Gastroesophageal sphincter (tissue), 4 donors: ENCODE measurements around the gene TAF9B. TPM values are rescaled to one million over a fixed set of nuclear protein-coding genes. Genes with fewer than 3 reads are reported as not detected.

ENCODE experiments used
- ATAC-seq: fragments of 150-250 bp; one replicate; pipeline ENCODE4 v1.9.1; 2016; ENCODE audit warnings: mild to moderate bottlenecking, moderate library complexity
- H3K27ac ChIP-seq, 4 donors: fragments of 200-600 bp; sonication (generic) in 3 of 4; 1 replicate in 3 of 4; 2 replicates in 1 of 4; pipeline ENCODE4 v1.5.1; 2016 to 2019
- H3K27me3 ChIP-seq: fragments of 200-600 bp; sonication (generic); one replicate; pipeline ENCODE4 v1.5.1; 2019
- H3K36me3 ChIP-seq, 2 donors: fragments of 200-600 bp; sonication (generic); one replicate each; pipeline ENCODE4 v1.5.1; 2019; ENCODE audit warnings: control low read depth in 1 of 2
- H3K4me1 ChIP-seq, 3 donors: fragments of 200-600 bp; sonication (generic); 1 replicate in 2 of 3; 2 replicates in 1 of 3; pipeline ENCODE4 v1.5.1; 2016 to 2019; ENCODE audit warnings: control low read depth in 2 of 3
- H3K4me3 ChIP-seq, 2 donors: fragments of 200-600 bp; sonication (generic); one replicate each; pipeline ENCODE4 v1.5.1; 2019; ENCODE audit warnings: mild to moderate bottlenecking in 1 of 2, moderate library complexity in 1 of 2
- H3K9me3 ChIP-seq, 3 donors: fragments of 200-600 bp; sonication (generic); one replicate each; pipeline ENCODE4 v1.5.1; 2017 to 2019; ENCODE audit warnings: control low read depth in 2 of 3
- CTCF ChIP-seq, 4 experiments: fragments of 200-600 bp in 2 of 4; fragments of 450-650 bp in 2 of 4; sonication (generic) in 1 of 4; IDR thresholded peaks; one replicate each; pipeline ENCODE4 v1.5.1; 2017 to 2019; ENCODE audit warnings: antibody characterized with exemption in 4 of 4, mild to moderate bottlenecking in 2 of 4, moderate library complexity in 2 of 4
- EP300 ChIP-seq: sonication (generic); formaldehyde crosslinking; IDR thresholded peaks from one replicate; pipeline ENCODE4 v1.6.1; 2017; ENCODE audit warnings: antibody characterized with exemption, mild to moderate bottlenecking
- POLR2A ChIP-seq, 2 donors: fragments of 450-650 bp; IDR thresholded peaks; one replicate each; pipeline ENCODE4 v1.6.1; 2017; ENCODE audit warnings: antibody characterized with exemption in 2 of 2, mild to moderate bottlenecking in 2 of 2, moderate library complexity in 1 of 2
- POLR2AphosphoS5 ChIP-seq: sonication (generic); formaldehyde crosslinking; IDR thresholded peaks from one replicate; pipeline ENCODE4 v1.6.1; 2017; ENCODE audit warnings: antibody characterized with exemption
- WGBS, 2 donors: methylation state at CpG; one replicate each; pipeline ENCODE4 v1.1.5; 2018; ENCODE audit warnings: low coverage in 1 of 2; 5-methylcytosine and 5-hydroxymethylcytosine counted together
- total RNA-seq, 4 donors: library from RNA; depleted of rRNA; stranded (reverse); fragments of >200 nt; gene quantifications; one replicate each; pipeline ENCODE4 v1.1.0, GENCODE V29; 2016

Gene TAF9B
- total RNA-seq, 4 donors from 2014 or later: 47.3 to 101 (median 62.5) TPM

GRCh38 chrX:78119521-78120227, 19.8 kb downstream of the TAF9B start:
- H3K27me3 ChIP-seq: no peaks in the 10 kb centered on the region
- 60 to 63% methylated on average over 2 to 9 of the region's 9 CpGs for WGBS, 2 donors
- ATAC-seq: no peak
- TF ChIP-seq EP300 (no peak), POLR2A (IDR thresholded peaks at IDR 0.05) (no peak), CTCF (IDR thresholded peaks at IDR 0.05) (peak in 1 of 4 experiments; percentile 17)
- peaks cover 3 to 95% of the 10 kb centered on the region in 2 donors for H3K36me3 ChIP-seq
- H3K4me1 ChIP-seq: peaks cover 0 to 7% (median 0%) of the 10 kb centered on the region in 3 donors
- no peak overlapping the region for H3K27ac ChIP-seq
- no peak overlapping the region for H3K4me3 ChIP-seq
- no peaks in the 10 kb centered on the region for H3K9me3 ChIP-seq

GRCh38 chrX:78118628-78119027, 20.8 kb downstream of the TAF9B start:
- 100% methylated on average over 1 of the region's 1 CpG for WGBS, 2 donors
- no peak overlapping the region for H3K27ac ChIP-seq
- TF ChIP-seq POLR2A (IDR thresholded peaks at IDR 0.05) (no peak), CTCF (IDR thresholded peaks at IDR 0.05) (no peak)
- H3K4me3 ChIP-seq: no peak overlapping the region
- no peaks in the 10 kb centered on the region for H3K27me3 ChIP-seq
- peaks cover 0 to 15% (median 0%) of the 10 kb centered on the region in 3 donors for H3K4me1 ChIP-seq
- no peaks in the 10 kb centered on the region for H3K9me3 ChIP-seq
- H3K36me3 ChIP-seq: peaks cover 3 to 95% of the 10 kb centered on the region in 2 donors
- no peak for ATAC-seq

- no peak for TF ChIP-seq CTCF (IDR thresholded peaks at IDR 0.05)
- no peak for TF ChIP-seq EP300
- no peak for TF ChIP-seq POLR2AphosphoS5
- H3K36me3 ChIP-seq: peaks cover 3 to 89% of the 10 kb centered on the region in 2 donors
- ATAC-seq: no peak
- 49 to 92% methylated on average over 2 of the region's 2 CpGs for WGBS, 2 donors
- peaks cover 0 to 27% (median 0%) of the 10 kb centered on the region in 3 donors for H3K4me1 ChIP-seq
- no peak overlapping the region for H3K4me3 ChIP-seq
- H3K27ac ChIP-seq: no peak overlapping the region
- H3K27me3 ChIP-seq: no peaks in the 10 kb centered on the region
- no peaks in the 10 kb centered on the region for H3K9me3 ChIP-seq
Measured at GRCh38 chrX:78116766-78117165, 22.7 kb downstream of the TAF9B start.

- peaks cover 3 to 88% of the 10 kb centered on the region in 2 donors for H3K36me3 ChIP-seq
- no peaks in the 10 kb centered on the region for H3K9me3 ChIP-seq
Measured at GRCh38 chrX:78116365-78116764, 23.1 kb downstream of the TAF9B start.

More at GRCh38 chrX:78116365-78116764, 23.1 kb downstream of the TAF9B start:
- no peak overlapping the region for H3K4me3 ChIP-seq
- no peaks in the 10 kb centered on the region for H3K27me3 ChIP-seq
- no peak overlapping the region for H3K27ac ChIP-seq
- TF ChIP-seq CTCF (IDR thresholded peaks at IDR 0.05) (no peak), EP300 (no peak), POLR2AphosphoS5 (no peak), POLR2A (IDR thresholded peaks at IDR 0.05) (no peak)
- H3K4me1 ChIP-seq: peaks cover 0 to 30% (median 0%) of the 10 kb centered on the region in 3 donors
- ATAC-seq: no peak
